HepG2 (cell line): ENCODE results near the gene PNKD. TPM values are rescaled to one million over a fixed set of nuclear protein-coding genes. Genes with fewer than 3 reads are reported as not detected.

ENCODE experiments used
- ELK4 ChIP-seq: sonication (generic); formaldehyde crosslinking; IDR thresholded peaks from 2 replicates; pipeline ENCODE4 v1.9.0; 2021; ENCODE audit warnings: missing genetic modification reagents, borderline replicate concordance
- MYC ChIP-seq: sonication (generic); formaldehyde crosslinking; IDR thresholded peaks from 2 replicates; pipeline ENCODE4 v1.9.0; 2021; ENCODE audit warnings: missing genetic modification reagents, borderline replicate concordance
- ZNF574 ChIP-seq: sonication (generic); formaldehyde crosslinking; IDR thresholded peaks from 2 replicates; pipeline ENCODE4 v1.4.0; 2020; ENCODE audit warnings: missing genetic modification reagents
- ZNF597 ChIP-seq: sonication (generic); formaldehyde crosslinking; IDR thresholded peaks from 2 replicates; pipeline ENCODE4 v1.5.0; 2020; ENCODE audit warnings: missing genetic modification reagents
- ZNF772 ChIP-seq: sonication (generic); formaldehyde crosslinking; IDR thresholded peaks from 2 replicates; pipeline ENCODE4 v1.5.0; 2020; ENCODE audit warnings: mild to moderate bottlenecking, missing genetic modification reagents
- polyA plus RNA-seq, 8 experiments: library from polyadenylated mRNA; depleted of rRNA in 3 of 8; stranded (reverse) in 7 of 8; unstranded in 1 of 8; fragments of >200 nt; fragmentation: Illumina TruSeq in 4 of 8; extraction: Trizol in 4 of 8; gene quantifications; 2 replicates each; pipeline versions ENCODE4 v1.2.1 to v1.2.3, GENCODE V29; 2011 to 2016; ENCODE audit warnings: low read depth in 4 of 8, missing spikeins in 1 of 8, mixed read lengths in 1 of 8; ENCODE audit not compliant: insufficient read depth in 1 of 8
- total RNA-seq, 5 experiments: library from RNA; depleted of rRNA; stranded (reverse); fragments of >200 nt; fragmentation: Illumina TruSeq; extraction: Trizol; gene quantifications; 2 replicates each; pipeline ENCODE4 v1.2.3, GENCODE V29; 2016; ENCODE audit warnings: low read depth in 1 of 5
- TF ChIP-seq, protein P1 (sequence below): sonication (generic); formaldehyde crosslinking; IDR thresholded peaks from 2 replicates; pipeline ENCODE4 v1.8.0; 2023; ENCODE audit warnings: mild to moderate bottlenecking, missing genetic modification reagents

PNKD gene
- total and polyA plus RNA-seq, 2 of the 13 experiments (the other 11 are each of a cell fraction or from before 2014, with no cell fraction given): 55.9 to 80.4 TPM

DNA sequence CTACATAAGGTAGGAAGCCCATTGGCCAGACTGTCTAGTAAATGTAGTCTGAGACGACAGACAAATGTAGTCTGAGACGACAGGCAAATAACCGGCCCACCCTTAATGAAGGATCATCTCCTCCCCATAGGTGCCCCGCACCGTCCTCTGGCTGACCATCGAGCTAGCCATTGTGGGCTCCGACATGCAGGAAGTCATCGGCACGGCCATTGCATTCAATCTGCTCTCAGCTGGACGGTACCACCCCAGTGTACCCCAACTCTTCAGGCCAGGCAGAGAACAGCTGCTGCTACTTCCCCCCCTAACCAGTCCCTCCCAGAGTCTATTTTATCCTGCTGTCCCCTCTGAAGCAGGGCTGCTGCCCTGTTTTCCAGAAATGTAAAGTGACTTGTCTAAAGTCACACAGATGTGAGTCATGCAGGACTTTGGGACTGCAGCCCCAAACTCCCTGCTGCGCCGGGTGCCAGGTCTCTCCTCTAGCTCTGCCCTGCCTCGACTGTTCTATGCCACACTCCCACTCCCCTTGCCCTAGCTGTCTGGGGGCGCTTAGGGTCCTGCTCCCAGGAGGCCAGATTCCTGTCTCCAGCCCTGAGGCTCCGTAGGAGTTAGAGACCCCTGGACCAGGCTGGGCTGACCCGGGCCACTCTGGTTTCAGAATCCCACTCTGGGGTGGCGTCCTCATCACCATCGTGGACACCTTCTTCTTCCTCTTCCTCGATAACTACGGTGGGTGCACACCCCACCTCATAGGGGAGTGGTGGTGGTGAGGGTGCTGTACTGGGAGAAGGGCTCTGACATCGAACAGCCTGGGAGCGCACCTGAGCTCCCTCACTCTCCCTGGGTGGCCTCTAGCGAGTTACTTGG is 116.4 kb downstream of the PNKD start (continued):
- TF ChIP-seq ZNF597 (CRISPR knock-in tag): no peak
- TF ChIP-seq ZNF772 (CRISPR knock-in tag): no peak
- no peak; the same call in 1 of the 2 replicates for TF ChIP-seq MYC (CRISPR knock-in tag)
- no peak for TF ChIP-seq ELK4 (CRISPR knock-in tag)
- TF ChIP-seq, protein P1, sequence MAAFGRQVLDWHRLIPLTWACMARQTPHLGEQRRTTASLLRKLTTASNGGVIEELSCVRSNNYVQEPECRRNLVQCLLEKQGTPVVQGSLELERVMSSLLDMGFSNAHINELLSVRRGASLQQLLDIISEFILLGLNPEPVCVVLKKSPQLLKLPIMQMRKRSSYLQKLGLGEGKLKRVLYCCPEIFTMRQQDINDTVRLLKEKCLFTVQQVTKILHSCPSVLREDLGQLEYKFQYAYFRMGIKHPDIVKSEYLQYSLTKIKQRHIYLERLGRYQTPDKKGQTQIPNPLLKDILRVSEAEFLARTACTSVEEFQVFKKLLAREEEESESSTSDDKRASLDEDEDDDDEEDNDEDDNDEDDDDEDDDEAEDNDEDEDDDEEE: peak; percentile 87
- no peak for TF ChIP-seq ZNF574 (CRISPR knock-in tag)
- TF ChIP-seq, all 625 proteins: peak for 63
